ENCODE data around the gene KMT2B. TPM values are rescaled to one million over a fixed set of nuclear protein-coding genes. Genes with fewer than 3 reads are reported as not detected.

The KMT2B gene
- total RNA-seq, 1 donor from 2014 or later: 12.6 TPM

- Mint-ChIP-seq H3K9me3 (no peaks in the 10 kb centered on the region), H3K4me3 (peak overlapping the region; percentile 90), H3K4me1 (peaks cover 41% of the 10 kb centered on the region), H3K27me3 (ENCODE audit: insufficient read depth, low read depth) (peaks cover 12% of the 10 kb centered on the region), H3K27ac (peak overlapping the region; percentile 97), H3K36me3 (peaks cover 10% of the 10 kb centered on the region)
- Histone ChIP-seq H3K9ac (no peak overlapping the region), H3K79me2 (ENCODE audit: low read depth) (peaks cover 22% of the 10 kb centered on the region), H3K9me3 (ENCODE audit: low read depth) (no peaks in the 10 kb centered on the region), H3K4me2 (peak overlapping the region; percentile 93), H3K4me3 (peak overlapping the region; percentile 58), H3K36me3 (no peaks in the 10 kb centered on the region), H3K4me1 (peaks cover 22% of the 10 kb centered on the region), H2AFZ (replicated peaks) (peak overlapping the region; percentile 89), H3K27me3 (peaks cover 8% of the 10 kb centered on the region), H3K27ac (peak overlapping the region; percentile 52), H4K20me1 (ENCODE audit: low read depth) (peaks cover 28% of the 10 kb centered on the region), H3F3A (ENCODE audit: low read depth) (peaks cover 19% of the 10 kb centered on the region)
- peak; percentile 97 for DNase-seq (ENCODE audit: low spot score)
- TF ChIP-seq EZH2phosphoT487 (IDR thresholded peaks at IDR 0.05) (no peak), EZH2 (IDR thresholded peaks at IDR 0.05) (peak; percentile 51)
- TF ChIP-seq, protein P1, sequence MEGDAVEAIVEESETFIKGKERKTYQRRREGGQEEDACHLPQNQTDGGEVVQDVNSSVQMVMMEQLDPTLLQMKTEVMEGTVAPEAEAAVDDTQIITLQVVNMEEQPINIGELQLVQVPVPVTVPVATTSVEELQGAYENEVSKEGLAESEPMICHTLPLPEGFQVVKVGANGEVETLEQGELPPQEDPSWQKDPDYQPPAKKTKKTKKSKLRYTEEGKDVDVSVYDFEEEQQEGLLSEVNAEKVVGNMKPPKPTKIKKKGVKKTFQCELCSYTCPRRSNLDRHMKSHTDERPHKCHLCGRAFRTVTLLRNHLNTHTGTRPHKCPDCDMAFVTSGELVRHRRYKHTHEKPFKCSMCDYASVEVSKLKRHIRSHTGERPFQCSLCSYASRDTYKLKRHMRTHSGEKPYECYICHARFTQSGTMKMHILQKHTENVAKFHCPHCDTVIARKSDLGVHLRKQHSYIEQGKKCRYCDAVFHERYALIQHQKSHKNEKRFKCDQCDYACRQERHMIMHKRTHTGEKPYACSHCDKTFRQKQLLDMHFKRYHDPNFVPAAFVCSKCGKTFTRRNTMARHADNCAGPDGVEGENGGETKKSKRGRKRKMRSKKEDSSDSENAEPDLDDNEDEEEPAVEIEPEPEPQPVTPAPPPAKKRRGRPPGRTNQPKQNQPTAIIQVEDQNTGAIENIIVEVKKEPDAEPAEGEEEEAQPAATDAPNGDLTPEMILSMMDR (IDR thresholded peaks at IDR 0.05): peak; percentile 84
These were observed 770 bp upstream of the KMT2B start for GRCh38 chr19:35716801-35717664.

GRCh38 chr19:35718345-35719041 is 690 bp downstream of the KMT2B start:
- Mint-ChIP-seq H3K36me3 (peaks cover 18% of the 10 kb centered on the region), H3K9me3 (no peaks in the 10 kb centered on the region), H3K4me1 (peaks cover 38% of the 10 kb centered on the region), H3K27ac (no peak overlapping the region), H3K27me3 (ENCODE audit: insufficient read depth, low read depth) (peaks cover 11% of the 10 kb centered on the region), H3K4me3 (peak overlapping the region; percentile 94)
- Histone ChIP-seq H3K27me3 (peaks cover 8% of the 10 kb centered on the region), H3K79me2 (ENCODE audit: low read depth) (peaks cover 22% of the 10 kb centered on the region), H3K9ac (peak overlapping the region; percentile 91), H4K20me1 (ENCODE audit: low read depth) (peaks cover 28% of the 10 kb centered on the region), H3K4me3 (peak overlapping the region; percentile 73), H3K4me1 (peaks cover 22% of the 10 kb centered on the region), H3K4me2 (peak overlapping the region; percentile 87), H2AFZ (replicated peaks) (no peak overlapping the region), H3K9me3 (ENCODE audit: low read depth) (no peaks in the 10 kb centered on the region), H3K27ac (no peak overlapping the region), H3K36me3 (no peaks in the 10 kb centered on the region), H3F3A (ENCODE audit: low read depth) (peaks cover 19% of the 10 kb centered on the region)
- DNase-seq (ENCODE audit: low spot score): no peak
- no peak for TF ChIP-seq EZH2 (IDR thresholded peaks at IDR 0.05)
- no peak for TF ChIP-seq EZH2phosphoT487 (IDR thresholded peaks at IDR 0.05)
- TF ChIP-seq, protein P1 (IDR thresholded peaks at IDR 0.05): no peak

DNA sequence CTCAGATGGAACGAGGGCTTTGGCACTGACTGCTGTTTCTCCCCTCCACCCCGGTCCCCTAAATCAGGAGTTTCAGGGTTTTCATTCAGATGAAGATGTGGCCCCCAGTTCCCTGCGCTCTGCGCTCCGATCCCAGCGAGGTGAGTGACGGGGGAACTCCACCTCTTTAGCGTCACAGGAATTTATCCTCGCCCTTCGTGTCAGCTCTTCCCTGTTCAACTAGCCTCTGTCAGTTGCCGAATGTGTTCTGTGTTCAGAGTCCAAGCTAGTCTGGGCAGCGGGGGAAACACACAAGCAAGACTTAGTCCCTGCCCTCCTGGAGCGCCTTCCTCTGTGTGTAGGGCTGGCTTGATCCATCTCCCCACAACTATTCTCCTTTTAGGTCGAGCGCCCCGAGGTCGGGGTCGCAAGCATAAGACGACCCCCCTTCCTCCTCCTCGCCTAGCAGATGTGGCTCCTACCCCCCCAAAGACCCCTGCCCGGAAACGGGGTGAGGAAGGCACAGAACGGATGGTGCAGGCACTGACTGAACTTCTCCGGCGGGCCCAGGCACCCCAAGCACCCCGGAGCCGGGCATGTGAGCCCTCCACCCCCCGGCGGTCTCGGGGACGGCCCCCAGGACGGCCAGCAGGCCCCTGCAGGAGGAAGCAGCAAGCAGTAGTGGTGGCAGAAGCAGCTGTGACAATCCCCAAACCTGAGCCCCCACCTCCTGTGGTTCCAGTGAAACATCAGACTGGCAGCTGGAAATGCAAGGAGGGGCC is 1.8 kb downstream of the KMT2B start:
- Mint-ChIP-seq H3K4me3 (peak overlapping the region; percentile 94), H3K27ac (no peak overlapping the region), H3K4me1 (peaks cover 27% of the 10 kb centered on the region), H3K9me3 (no peaks in the 10 kb centered on the region), H3K27me3 (ENCODE audit: insufficient read depth, low read depth) (peaks cover 8% of the 10 kb centered on the region), H3K36me3 (peaks cover 20% of the 10 kb centered on the region)
- peak overlapping the region; percentile 87 for H3K4me2 ChIP-seq
- H3F3A ChIP-seq (ENCODE audit: low read depth): peaks cover 19% of the 10 kb centered on the region
- H3K27me3 ChIP-seq: peaks cover 8% of the 10 kb centered on the region
- no peak overlapping the region for H3K27ac ChIP-seq
- H3K36me3 ChIP-seq: no peaks in the 10 kb centered on the region
- H3K9me3 ChIP-seq (ENCODE audit: low read depth): no peaks in the 10 kb centered on the region
- H3K79me2 ChIP-seq (ENCODE audit: low read depth): peaks cover 22% of the 10 kb centered on the region
- H3K4me3 ChIP-seq: peak overlapping the region; percentile 73
- no peak for TF ChIP-seq EZH2phosphoT487 (IDR thresholded peaks at IDR 0.05)
- no peak for TF ChIP-seq EZH2 (IDR thresholded peaks at IDR 0.05)
- TF ChIP-seq, protein P1 (IDR thresholded peaks at IDR 0.05): no peak
- peaks cover 23% of the 10 kb centered on the region for H4K20me1 ChIP-seq (ENCODE audit: low read depth)
- no peak overlapping the region for H2AFZ ChIP-seq (replicated peaks)
- peaks cover 21% of the 10 kb centered on the region for H3K4me1 ChIP-seq
- no peak overlapping the region for H3K9ac ChIP-seq
- no peak for DNase-seq (ENCODE audit: low spot score)
